Right cardiac atrium (tissue), 5 donors: Measurements from ENCODE around the gene OPHN1. TPM values are rescaled to one million over a fixed set of nuclear protein-coding genes. Genes with fewer than 3 reads are reported as not detected.
A peak's percentile ranks its signal among the peaks of the same experiment; 100 is the strongest.
"Not testable (repeated sequence)": the region's sequence is repeated elsewhere in the genome, so short reads cannot be mapped to it uniquely, and the experiment has no call there.

Source experiments
- ATAC-seq, 2 donors: fragments of 200-7000 bp; cut with Tn5 transposase; one replicate each; pipeline versions ENCODE4 v1.8.0 to v1.9.1; 2020; ENCODE audit warnings: moderate library complexity in 2 of 2, mild to moderate bottlenecking in 1 of 2
- DNase-seq, 3 donors: peaks; one replicate each; pipeline ENCODE4 v3.0.0-alpha.2; 2020
- H3K27ac ChIP-seq: one replicate; pipeline ENCODE4 v1.5.1; 2013; ENCODE audit warnings: mild to moderate bottlenecking, low read length, control low read depth, moderate library complexity
- H3K27me3 ChIP-seq: one replicate; pipeline ENCODE4 v1.6.1; 2013; ENCODE audit not compliant: control insufficient read depth, insufficient read depth
- H3K4me1 ChIP-seq: one replicate; pipeline ENCODE4 v1.6.1; 2013; ENCODE audit warnings: low read length; ENCODE audit not compliant: control insufficient read depth, insufficient read depth
- H3K4me3 ChIP-seq: one replicate; pipeline ENCODE4 v1.5.1; 2013; ENCODE audit warnings: low read length, control low read depth
- H3K9me3 ChIP-seq: one replicate; pipeline ENCODE4 v1.6.1; 2013; ENCODE audit warnings: low read length; ENCODE audit not compliant: control insufficient read depth
- WGBS: extraction: QIAGEN DNeasy Blood & Tissue Kit; methylation state at CpG from one replicate; pipeline ENCODE4 v1.1.7; 2013; 5-methylcytosine and 5-hydroxymethylcytosine counted together
- intact Hi-C, 4 donors: fragments of 100-400 bp; cut with DNase I; formaldehyde crosslinking; loops; one replicate each; pipeline versions ENCODE4 v1.11.0 to v1.14.0; 2022 to 2023
- polyA plus RNA-seq: library from polyadenylated mRNA; stranded (reverse); fragments of 200-250 nt; gene quantifications from one replicate; pipeline ENCODE4 v1.2.3, GENCODE V29; 2013
- total RNA-seq, 4 donors: library from RNA; stranded (reverse); fragmentation: NEBNext Ultra II Directional; extraction: Animal tissue kit (Norgen Biotek cat#: 25700); gene quantifications; one replicate each; pipeline ENCODE4 v1.2.1, GENCODE V29; 2021
- donor health status: healthy with polysubstance abuse.
- donor health status: DM: no; HTN: yes; CAD: no.
- donor health status: DM: no; HTN: no; CAD: no.
- donor health status: DM: no; HTN: yes; CAD: no; lungs with severe emphysema.
- donor health status: DM: yes; HTN: yes; CAD: no.

Gene OPHN1
- total and polyA plus RNA-seq, 5 donors: 1.1 to 5.2 (median 4.8) TPM

GRCh38 chrX:68365341-68365740 is 68.0 kb downstream of the OPHN1 start:
- ATAC-seq (no peak), DNase-seq (no peak)
- Histone ChIP-seq H3K27me3 (no peaks in the 10 kb centered on the region), H3K4me1 (no peaks in the 10 kb centered on the region), H3K27ac (no peak overlapping the region), H3K4me3 (no peak overlapping the region), H3K9me3 (no peaks in the 10 kb centered on the region)
- intact Hi-C loops: no loop called here
- 59% methylated on average over 4 of the region's 4 CpGs for WGBS

GRCh38 chrX:68363984-68364383 is 69.3 kb downstream of the OPHN1 start:
- Histone ChIP-seq H3K9me3 (no peaks in the 10 kb centered on the region), H3K27me3 (no peaks in the 10 kb centered on the region), H3K4me3 (no peak overlapping the region), H3K27ac (no peak overlapping the region), H3K4me1 (no peaks in the 10 kb centered on the region)
- no peak for DNase-seq
- intact Hi-C loops: no loop called here
- no peak for ATAC-seq
- 86% methylated on average over 2 of the region's 2 CpGs for WGBS

- Histone ChIP-seq H3K27ac (no peak overlapping the region), H3K27me3 (no peaks in the 10 kb centered on the region), H3K4me1 (no peaks in the 10 kb centered on the region), H3K9me3 (no peaks in the 10 kb centered on the region), H3K4me3 (no peak overlapping the region)
- intact Hi-C loops: no loop called here
- DNase-seq (no peak), ATAC-seq (peak in 1 of 2 donors; percentile 20)
- WGBS: 55% methylated on average over 1 of the region's 1 CpG
Measured at GRCh38 chrX:68358679-68359078, 74.6 kb downstream of the OPHN1 start.

- Histone ChIP-seq H3K27me3 (no peaks in the 10 kb centered on the region), H3K4me3 (no peak overlapping the region), H3K4me1 (no peaks in the 10 kb centered on the region), H3K9me3 (no peaks in the 10 kb centered on the region), H3K27ac (no peak overlapping the region)
- ATAC-seq (no peak), DNase-seq (no peak)
- WGBS: 80% methylated on average over 4 of the region's 4 CpGs
- intact Hi-C loops: no loop called here
Measured at GRCh38 chrX:68355629-68355920, 77.7 kb downstream of the OPHN1 start.

GRCh38 chrX:68354879-68355628 is 78.2 kb downstream of the OPHN1 start:
- Histone ChIP-seq H3K4me3 (no peak overlapping the region), H3K4me1 (no peaks in the 10 kb centered on the region), H3K27me3 (no peaks in the 10 kb centered on the region), H3K27ac (no peak overlapping the region), H3K9me3 (no peaks in the 10 kb centered on the region)
- DNase-seq (no peak), ATAC-seq (no peak)
- WGBS: 47% methylated on average over 3 of the region's 3 CpGs
- intact Hi-C loops: no loop called here

- no peak for DNase-seq
- Histone ChIP-seq H3K4me1 (no peaks in the 10 kb centered on the region), H3K4me3 (no peak overlapping the region), H3K27me3 (no peaks in the 10 kb centered on the region), H3K27ac (no peak overlapping the region), H3K9me3 (no peaks in the 10 kb centered on the region)
- ATAC-seq: no peak
- WGBS: 32% methylated on average over 1 of the region's 1 CpG
- intact Hi-C loops: no loop called here
Measured at GRCh38 chrX:68345025-68345424, 88.3 kb downstream of the OPHN1 start.

GRCh38 chrX:68343551-68343950 is 89.7 kb downstream of the OPHN1 start:
- no peaks in the 10 kb centered on the region for H3K4me1 ChIP-seq
- 91% methylated on average over 3 of the region's 3 CpGs for WGBS
- H3K4me3 ChIP-seq: no peak overlapping the region
- no peak overlapping the region for H3K27ac ChIP-seq
- no peaks in the 10 kb centered on the region for H3K9me3 ChIP-seq
- intact Hi-C loops: no loop called here
- no peaks in the 10 kb centered on the region for H3K27me3 ChIP-seq
- DNase-seq (no peak), ATAC-seq (no peak)

- no peak overlapping the region for H3K4me3 ChIP-seq
- intact Hi-C loops: no loop called here
- H3K4me1 ChIP-seq: no peaks in the 10 kb centered on the region
- WGBS: 42% methylated on average over 4 of the region's 4 CpGs
- ATAC-seq (peak; percentile 51 to 57), DNase-seq (no peak)
- H3K27me3 ChIP-seq: no peaks in the 10 kb centered on the region
- no peaks in the 10 kb centered on the region for H3K9me3 ChIP-seq
- H3K27ac ChIP-seq: no peak overlapping the region
Measured at GRCh38 chrX:68332201-68332731, 101.0 kb downstream of the OPHN1 start.

GRCh38 chrX:68326841-68327240 is 106.5 kb downstream of the OPHN1 start:
- H3K4me3 ChIP-seq, H3K4me1 ChIP-seq, intact Hi-C loops, ATAC-seq, H3K9me3 ChIP-seq, H3K27ac ChIP-seq, H3K27me3 ChIP-seq: not testable (repeated sequence)
- 98% methylated on average over 7 of the region's 30 CpGs for WGBS
- peak in 1 of 3 donors; percentile 56 for DNase-seq

GRCh38 chrX:68307769-68308168 is 125.5 kb downstream of the OPHN1 start:
- Histone ChIP-seq H3K9me3 (no peaks in the 10 kb centered on the region), H3K4me3 (no peak overlapping the region), H3K4me1 (peaks cover 1% of the 10 kb centered on the region), H3K27me3 (no peaks in the 10 kb centered on the region), H3K27ac (no peak overlapping the region)
- intact Hi-C loops: no loop called here
- ATAC-seq (no peak), DNase-seq (no peak)
- 50% methylated on average over 1 of the region's 1 CpG for WGBS

- DNase-seq (no peak), ATAC-seq (no peak)
- no peak overlapping the region for H3K27ac ChIP-seq
- intact Hi-C loops: no loop called here
- H3K4me1 ChIP-seq: peaks cover 1% of the 10 kb centered on the region
- no peak overlapping the region for H3K4me3 ChIP-seq
- H3K27me3 ChIP-seq: no peaks in the 10 kb centered on the region
- H3K9me3 ChIP-seq: no peaks in the 10 kb centered on the region
- WGBS: 87% methylated on average over 1 of the region's 1 CpG
Measured at GRCh38 chrX:68304602-68305001, 128.7 kb downstream of the OPHN1 start.

- H3K27me3 ChIP-seq: no peaks in the 10 kb centered on the region
- no peak overlapping the region for H3K4me3 ChIP-seq
- no peaks in the 10 kb centered on the region for H3K9me3 ChIP-seq
- 71% methylated on average over 2 of the region's 2 CpGs for WGBS
- intact Hi-C loops: no loop called here
- ATAC-seq (no peak), DNase-seq (no peak)
- no peaks in the 10 kb centered on the region for H3K4me1 ChIP-seq
- no peak overlapping the region for H3K27ac ChIP-seq
Measured at GRCh38 chrX:68299898-68300297, 133.4 kb downstream of the OPHN1 start.
